HUDEP-2 (cell line): ENCODE data around the gene SLC20A1.

Experiments
- DNase-seq, 76 experiments: peaks; one replicate each; lab custom pipeline; 2025; ENCODE audit not compliant: unreplicated experiment in 76 of 76; lab: John Stamatoyannopoulos, UW

SLC20A1 gene

DNA sequence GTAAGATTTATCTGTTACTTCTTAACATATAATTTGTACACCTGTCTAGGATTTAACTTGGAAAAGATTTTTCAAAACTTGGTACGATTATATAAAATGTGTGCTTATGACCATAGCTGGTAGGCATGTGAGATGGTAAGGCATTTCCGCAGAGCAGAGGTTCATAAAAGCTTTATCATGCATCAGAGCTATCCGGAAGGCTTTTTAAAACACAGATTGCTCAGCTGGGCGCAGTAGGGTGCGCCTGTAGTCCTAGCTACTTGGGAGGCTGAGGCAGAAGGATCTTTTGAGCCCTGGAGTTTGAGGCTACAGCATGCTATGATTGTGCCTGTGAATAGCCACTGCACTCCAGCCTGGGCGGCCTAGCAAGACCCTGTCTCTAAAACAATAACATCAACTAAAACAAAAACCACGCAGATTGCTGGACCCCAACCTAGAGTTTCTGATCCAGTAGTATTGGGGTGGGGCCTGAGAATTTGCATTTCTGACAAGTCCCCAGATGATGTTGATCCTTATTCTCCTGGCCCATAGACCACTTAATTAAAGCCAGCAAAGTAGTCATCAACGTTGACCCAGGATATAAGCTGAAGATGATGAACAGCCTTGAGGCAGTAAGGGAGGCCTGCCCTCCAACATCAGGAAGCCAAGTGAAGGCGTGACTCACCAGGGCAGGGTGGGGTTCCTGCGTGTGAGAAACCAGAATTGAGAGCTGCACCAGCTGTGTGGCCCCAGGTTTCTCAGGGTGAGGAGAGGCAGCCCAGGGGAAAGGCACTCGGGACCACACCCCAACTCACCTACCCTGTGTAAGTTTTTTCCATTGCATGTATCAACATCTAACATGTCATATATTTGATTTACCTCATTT lies 21.6 kb upstream of the SLC20A1 start:
- DNase-seq = peak in 55 of 76 experiments; percentile 2 to 62 (median 35)

DNA sequence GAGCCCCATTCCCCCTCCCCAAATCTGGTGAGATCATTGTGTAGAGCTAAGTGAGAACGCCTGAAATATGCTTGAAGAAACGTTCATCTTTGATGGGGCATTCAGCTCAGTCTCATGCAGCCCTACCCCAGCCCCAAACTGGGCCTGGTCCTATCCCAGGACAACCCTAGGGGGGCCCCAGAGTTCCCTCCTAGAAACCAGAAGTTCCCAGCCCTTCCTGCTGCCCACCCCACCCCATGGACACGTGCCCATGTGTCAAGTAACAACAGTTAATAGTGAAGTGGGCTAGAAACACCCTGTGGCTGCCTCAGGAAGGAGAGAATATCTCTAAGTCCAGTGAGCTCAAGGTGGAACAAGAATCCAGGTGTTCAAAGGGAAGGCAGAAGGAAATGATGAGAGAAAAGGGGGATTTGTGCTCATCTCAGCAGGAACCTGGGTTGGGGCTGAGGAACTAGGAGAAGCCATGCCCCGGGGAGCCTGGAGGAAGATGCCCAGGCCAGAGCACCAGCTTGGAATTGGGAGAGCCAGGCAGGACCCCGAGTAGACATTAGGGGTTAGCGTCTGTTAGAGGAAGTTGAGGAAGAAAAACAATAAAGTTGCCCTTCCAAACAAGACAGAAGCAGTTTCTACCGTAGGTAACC lies 20.1 kb upstream of the SLC20A1 start:
- DNase-seq = no peak

DNA sequence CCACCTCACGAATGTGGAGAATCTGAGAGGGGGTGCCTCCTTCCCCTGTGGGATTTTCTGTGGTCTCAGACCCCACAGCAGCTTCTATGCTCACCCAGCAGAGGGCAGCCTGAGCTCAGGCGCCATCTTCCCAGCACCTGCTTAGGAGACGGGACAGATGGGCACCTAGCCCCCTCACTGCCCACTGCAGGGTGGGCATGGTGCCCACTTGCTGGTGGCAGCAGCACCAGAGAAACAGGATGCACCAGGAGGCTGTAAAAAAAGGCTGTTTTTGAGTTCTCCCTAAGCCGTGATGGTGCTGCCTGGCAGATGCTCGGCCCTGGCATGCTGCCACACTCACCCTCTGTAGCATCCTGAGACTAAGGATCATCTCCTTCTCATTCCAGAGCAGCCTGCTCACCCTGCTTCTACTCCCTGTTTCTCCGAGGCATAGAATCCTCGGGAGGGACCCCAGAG lies 19.1 kb upstream of the SLC20A1 start:
- peak in 47 of 76 experiments; percentile 8 to 65 (median 35) for DNase-seq

DNA sequence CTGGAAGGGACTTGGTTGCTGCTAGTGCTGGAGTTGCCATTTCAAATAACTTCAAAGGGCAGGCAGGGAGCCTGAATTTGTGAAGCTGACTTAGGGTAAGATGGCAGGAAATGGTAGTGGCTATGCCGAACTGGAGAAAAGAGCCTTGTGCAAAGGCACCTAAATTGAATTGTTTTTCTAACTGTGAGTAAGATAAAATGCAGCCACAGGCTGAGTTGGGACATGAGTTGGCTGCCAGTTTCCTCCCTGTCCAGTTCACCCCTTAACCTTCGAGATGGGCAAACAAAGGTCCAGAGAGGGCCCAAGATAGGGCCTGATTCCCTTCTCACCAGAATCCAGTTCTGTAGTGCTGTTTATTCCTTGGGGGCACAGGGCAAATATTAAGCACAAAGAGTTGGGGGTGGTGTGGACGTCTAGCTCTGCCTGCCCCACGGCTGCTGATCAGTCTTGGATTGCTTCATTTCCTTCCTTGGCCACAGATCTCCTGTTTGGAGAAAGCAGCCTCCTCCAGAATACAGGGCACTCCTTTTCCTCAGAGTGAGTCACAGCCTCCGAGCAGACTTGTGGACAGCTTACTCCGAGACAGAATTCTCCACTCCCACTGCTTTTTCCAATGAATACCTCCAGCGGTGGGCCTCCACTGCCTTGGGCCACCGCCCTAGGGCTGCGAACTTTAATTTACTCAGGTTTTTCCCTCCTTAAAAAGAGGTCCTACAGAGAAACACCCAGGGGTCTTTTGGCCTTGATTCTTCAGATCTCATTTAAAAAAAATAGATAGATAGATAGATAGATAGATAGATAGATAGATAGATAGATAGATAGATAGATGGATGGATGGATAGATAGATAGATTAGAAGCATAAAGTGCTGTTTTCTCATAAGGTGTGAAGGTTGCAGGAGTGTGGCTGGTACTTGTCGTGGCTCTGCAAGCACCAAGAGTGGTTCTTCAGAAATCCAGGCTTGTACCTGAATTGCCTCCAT lies 18.4 kb upstream of the SLC20A1 start:
- no peak for DNase-seq

DNA sequence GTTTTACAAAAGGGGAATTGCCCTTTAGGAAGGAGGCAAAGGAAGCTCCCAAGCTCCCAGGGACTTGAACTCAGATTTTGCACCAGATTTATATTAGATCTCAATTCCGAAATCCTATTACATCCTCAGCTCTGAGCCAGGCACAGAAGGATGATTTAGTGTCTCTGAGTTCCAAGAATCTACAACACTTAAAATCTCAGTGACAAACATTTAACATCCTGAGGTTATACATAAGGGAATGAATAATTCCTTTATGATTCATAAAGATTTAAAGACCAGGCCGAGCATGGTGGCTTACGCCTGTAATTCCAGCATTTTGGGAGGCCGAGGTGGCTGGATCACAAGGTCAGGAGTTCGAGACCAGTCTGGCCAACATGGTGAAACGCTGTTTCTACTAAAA lies 16.5 kb upstream of the SLC20A1 start:
- DNase-seq = no peak

DNA sequence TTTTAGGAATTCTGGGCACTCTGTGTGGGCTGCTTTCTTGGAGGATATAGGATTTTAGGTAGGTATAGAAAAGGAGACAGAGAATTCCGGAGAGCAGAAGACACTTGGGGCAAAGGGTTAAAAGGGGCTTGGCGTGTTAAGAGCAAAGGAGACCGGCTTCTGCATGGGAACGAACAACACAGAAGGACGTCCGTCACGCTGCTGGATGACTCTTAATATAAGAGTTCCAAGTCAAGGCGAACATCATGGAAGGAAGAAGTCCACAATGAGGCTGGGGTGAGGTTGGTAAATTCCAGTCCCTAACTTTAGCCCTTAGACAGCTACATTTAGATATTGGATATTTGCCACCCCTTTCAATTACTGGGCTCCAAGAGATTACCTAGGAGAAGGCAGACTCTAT lies 15.9 kb upstream of the SLC20A1 start:
- DNase-seq = no peak

DNA sequence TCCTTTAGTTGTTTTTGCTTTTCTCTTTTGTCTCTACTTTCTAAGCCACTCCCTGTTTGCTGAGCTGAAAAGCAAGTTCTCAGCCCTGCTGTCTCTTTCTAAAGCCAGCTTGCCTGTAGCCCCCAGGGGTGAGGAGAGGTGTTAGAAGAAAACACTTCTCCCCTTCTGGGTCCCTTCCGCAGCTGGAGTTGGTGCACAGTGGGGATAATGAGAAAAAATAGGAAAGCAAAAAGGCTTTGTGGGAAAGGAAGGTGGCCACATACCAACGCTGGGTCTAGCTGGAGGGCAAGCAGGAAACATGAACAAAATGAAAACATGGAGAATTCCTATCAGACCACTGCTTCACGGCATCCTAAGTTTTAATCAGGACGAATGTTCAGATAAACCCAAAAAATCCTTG lies 15.5 kb upstream of the SLC20A1 start:
- DNase-seq = no peak

DNA sequence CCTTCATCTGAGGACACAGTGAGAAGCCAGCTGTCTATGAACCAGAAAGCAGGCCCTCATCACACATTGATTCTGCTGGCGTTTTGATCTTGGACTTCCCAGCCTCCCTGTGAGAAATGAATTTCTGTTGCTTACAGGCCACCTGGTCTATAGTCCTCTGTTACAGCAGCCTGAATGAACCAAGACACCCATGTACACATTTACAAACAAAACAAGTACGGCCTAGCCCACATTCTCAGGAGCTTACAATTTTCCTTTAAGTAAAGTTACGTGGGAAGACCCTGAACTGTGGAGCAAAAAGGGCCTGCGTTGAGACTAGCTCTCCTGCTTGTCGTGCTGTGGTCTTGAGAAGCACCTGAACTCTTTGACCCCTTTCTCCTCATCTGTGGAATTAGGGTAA lies 12.0 kb upstream of the SLC20A1 start:
- DNase-seq = no peak

DNA sequence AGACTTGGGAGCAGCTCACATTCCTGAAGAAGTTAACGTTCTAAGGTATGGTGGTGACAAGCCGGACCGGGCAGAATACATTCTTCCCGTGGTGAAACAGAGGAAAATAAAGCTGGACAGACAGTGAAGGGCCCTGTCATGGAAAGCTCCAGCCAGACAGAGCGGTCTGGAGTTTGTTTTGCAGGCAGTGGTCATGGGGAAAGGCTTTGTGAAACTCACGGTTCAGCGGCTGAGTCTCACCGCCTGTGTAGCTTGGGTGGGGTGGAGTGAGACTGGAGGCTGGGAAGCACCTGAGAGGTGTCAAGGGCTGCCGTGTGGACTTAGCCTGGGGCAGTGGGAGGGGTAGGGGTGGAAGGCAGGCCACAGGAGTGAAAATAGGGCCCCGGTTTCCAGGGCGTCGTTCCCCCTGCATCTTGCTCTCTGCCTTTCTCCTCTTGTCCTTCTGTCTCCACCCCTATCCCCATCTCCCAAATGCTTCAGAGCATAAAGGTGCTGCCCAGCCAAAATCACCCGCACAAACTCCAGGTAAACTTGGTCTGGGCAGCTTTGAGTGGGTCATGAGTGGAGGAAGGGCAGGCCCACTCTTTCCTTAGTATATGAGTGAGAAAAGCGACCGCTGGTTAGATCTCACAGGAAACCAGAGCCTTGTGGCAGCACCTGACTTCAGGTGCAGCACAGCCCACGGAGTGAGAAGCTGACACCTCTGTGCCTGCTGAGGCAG lies 11.4 kb upstream of the SLC20A1 start:
- DNase-seq = no peak

DNA sequence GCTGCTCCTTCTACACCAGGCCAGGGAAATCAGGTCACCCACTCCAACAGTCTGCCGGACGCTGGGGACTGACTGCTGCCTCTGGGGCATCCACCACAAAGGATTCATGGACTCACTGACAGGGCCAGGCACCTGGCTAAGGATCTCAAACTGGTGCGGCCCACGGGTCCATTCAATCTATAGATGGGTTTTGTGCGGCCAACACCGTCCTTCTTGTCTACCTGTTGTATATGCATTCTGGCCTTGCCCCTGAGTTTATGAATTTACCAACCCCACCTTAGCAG lies 10.9 kb upstream of the SLC20A1 start:
- no peak for DNase-seq

DNA sequence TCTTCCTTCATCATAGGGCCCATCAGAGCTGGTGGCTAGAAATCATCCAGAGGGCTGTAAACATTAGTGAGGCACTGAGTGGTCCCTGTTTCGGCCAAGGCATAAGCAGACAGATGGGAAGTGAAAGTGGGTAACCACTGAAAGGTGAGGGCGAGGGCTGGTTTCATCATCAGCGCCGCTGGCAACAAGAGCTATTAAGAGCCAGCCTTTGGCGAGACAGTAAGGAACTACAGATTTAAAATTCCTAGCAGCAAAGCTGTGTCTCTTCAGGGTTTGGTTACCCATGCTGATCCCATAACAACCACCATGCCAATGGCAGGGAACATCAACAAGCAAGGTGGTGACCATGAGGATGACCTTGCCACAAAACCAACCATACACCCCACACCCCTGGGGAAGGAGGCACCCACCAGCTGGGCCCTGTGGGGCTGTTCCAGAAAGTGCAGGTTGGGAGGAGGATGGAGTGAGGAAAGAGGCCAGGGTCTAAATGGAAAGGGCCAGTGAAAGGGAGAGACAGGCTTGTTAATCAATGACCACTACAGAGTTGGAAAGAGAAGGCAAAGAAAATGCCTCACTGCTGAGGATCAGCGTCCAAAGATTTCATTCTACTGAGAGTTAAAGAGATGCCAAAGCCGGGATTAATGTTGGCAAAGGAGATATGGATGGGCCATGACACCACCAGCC lies 9.0 kb upstream of the SLC20A1 start:
- no peak for DNase-seq

DNA sequence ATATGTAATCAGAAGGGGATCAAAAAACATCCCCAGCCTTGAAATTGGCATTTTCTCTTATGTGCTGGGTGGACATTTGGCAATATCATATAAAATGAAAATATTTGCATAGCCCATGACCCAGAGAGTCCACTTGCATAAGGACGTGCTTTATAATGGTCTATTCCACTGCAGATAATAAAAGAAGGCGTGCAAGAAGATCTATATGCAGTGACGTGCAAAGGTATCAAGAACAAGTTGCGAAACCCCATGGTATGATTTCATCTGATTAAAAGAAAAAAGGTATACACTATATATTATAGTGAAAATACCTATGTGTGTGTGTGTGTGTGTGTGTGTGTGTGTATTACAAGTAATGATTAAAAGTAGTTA lies 8.5 kb upstream of the SLC20A1 start:
- no peak for DNase-seq

DNA sequence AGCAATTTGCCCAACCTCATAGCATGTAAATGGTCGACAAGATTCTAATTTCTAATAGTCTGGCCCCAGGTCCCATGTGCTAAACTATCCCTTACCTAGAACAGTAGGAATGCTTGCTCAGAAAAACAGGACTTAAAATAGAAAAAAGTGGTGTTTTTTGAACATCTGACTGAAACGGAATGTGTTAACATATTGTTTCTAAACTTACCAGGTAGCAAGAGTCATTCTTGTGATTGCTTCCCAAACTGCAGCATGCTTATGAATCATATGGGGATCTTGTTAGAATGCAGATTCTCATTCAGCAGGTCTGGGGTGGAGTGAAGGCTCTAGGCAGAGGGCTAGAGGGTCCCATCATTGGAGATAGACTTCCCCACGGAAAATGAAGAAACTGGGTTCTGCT lies 5.8 kb upstream of the SLC20A1 start:
- no peak for DNase-seq

DNA sequence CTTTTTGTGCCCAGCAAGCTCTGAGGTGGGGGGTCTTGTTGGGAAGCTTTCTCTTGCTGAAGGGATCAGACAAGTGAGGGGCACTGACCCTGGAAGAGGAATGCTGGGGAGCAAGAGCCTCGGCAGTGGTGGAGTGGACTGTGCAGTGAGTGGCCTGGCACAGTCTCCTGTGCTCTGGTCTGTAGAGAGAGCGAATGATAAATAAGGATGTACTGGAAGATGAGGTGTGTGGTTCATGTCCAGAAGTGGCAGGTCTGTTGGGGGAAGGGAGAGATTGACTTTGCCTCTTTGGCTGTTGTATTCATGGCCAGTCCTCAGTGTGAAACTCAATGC lies 5.3 kb upstream of the SLC20A1 start:
- no peak for DNase-seq

DNA sequence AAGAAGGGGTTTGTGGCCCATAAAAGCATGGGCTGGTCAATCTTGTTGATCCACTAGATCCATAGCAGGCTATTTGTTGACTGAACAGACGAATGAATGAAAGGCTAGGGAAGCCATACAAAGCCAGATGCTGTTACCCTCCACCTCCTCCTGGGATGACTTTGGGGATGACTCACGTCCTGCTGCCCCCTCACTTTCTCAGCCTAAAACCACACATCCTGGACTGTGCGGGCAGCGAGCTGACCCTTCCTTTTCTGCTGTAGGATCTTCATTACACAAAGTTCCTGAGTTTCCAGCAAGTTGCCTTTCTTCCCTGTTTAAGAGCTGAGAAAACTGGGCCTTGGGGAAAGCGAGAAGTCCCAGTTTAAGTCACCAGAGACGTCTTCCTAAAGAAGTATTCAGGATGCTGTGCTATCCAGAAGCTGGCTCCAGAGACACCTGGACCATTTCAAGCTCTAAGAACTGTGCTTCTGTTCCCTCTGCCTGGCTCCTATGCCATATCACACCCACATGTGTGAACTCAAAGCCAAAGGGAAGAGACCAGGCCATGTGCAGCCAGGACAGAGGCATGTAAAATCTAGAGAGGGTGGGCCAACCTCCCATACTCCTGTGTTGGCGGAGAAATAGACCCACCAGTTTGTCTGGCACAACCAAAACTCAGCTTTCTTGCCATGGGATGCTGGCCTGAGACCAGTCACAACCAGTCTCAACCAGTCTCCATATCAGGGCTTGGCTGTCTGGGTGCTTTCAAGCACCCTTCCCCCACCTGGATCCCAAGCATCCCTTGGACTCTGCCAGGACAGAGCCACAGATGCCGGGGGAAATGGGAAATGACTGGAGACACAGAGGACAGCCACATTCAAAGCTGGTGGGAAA lies 4.7 kb upstream of the SLC20A1 start:
- no peak for DNase-seq

DNA sequence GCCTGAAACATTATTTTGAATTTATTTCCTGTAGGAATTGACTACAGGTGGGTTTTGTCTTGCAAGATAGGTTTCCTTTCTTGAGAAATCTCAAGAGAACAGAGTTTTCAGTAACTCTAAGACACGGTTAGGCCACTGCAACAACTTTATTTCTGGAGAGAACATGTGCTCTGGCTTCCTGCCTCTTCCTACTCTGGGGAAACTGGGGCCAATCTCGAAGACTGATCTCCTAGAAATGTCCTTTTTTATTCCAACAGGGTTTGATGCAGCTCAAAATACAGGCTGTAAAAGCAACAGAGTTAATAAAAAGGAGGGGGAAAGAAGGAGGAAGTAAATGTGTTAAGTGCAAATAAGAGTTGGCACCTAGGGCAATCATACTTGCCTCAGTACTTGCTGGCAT lies 4.0 kb upstream of the SLC20A1 start:
- no peak for DNase-seq

DNA sequence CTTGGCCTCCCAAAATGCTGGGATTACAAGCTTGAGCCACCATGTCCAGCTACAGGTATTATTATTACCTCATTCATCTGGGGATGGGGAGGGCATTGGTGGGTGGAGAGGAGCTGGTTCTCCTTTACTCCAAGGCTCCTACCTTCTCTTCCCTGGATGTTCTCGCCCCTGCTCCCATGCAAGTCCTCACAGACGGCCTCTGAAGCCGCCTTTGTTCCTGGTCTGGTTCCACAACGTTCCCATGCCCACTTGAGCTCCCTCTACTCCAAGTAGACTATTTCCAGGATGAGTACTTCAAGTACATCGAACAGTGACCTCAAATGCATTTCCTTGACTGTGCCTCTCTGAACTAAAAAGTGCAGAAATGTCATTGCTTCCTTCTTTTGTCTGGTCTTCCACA lies 3.2 kb upstream of the SLC20A1 start:
- DNase-seq = no peak

DNA sequence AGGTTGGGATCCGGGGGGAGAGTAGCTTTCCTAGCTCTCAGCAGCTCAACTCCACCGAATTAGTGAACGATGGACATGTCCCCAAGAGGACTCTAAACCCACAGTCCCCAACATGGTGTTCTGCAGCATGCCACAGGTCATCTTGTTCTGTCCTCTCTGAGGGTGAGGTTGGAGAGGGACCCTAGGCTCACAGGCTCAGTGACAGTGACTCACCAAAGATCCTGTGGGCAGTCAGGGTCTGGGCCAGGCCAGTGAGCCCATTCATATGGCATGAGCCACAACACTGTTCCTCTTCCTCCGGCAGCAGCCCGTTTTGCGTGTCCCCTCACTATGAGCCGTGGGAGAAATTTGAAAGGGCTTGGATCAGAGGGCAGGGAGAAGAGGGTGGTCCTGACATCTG lies 2.8 kb upstream of the SLC20A1 start:
- DNase-seq = no peak

DNA sequence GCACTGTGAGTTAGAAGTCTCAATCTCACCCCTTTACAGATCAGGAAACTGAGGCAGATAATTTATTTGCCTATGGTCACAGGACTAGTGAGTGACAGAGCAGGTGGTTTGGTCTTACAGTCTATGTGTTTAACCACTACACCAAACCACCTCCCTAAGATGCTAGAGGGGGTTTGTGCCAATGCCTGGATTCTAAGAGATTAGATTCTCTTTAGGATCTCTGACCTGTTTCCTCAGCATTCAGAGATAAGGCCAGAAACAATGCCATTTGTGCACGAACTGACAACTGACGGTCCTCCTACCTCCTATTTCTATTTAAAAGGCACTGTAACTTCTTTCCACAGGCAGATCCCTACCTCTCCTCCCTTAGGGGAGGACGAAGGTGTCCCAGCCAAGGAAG lies 2.3 kb upstream of the SLC20A1 start:
- peak in 25 of 76 experiments; percentile 8 to 67 (median 28) for DNase-seq
